Ovary (tissue), 10 donors: ENCODE measurements around the gene HOMER2. TPM values are rescaled to one million over a fixed set of nuclear protein-coding genes. Genes with fewer than 3 reads are reported as not detected.
"Not testable (repeated sequence)": the region's sequence is repeated elsewhere in the genome, so short reads cannot be mapped to it uniquely, and the experiment has no call there.

Source experiments
- DNase-seq, 5 donors: peaks; one replicate each; pipeline ENCODE4 v3.0.0-alpha.2; 2019 to 2020
- H3K27ac ChIP-seq, 2 donors: fragments of 200-600 bp; one replicate each; pipeline versions ENCODE4 v1.5.1 to v1.8.0; 2019 to 2022
- H3K27me3 ChIP-seq: fragments of 200-600 bp; one replicate; pipeline ENCODE4 v1.8.0; 2022
- H3K36me3 ChIP-seq: fragments of 200-600 bp; sonication (generic); one replicate; pipeline ENCODE4 v1.5.1; 2019
- H3K4me1 ChIP-seq: one replicate; pipeline ENCODE4 v1.8.1; 2013; ENCODE audit warnings: mild to moderate bottlenecking, moderate library complexity; ENCODE audit not compliant: insufficient read depth
- H3K4me3 ChIP-seq: fragments of 200-600 bp; sonication (generic); one replicate; pipeline ENCODE4 v1.5.1; 2017
- H3K9me3 ChIP-seq, 2 donors: fragments of 200-600 bp in 1 of 2; sonication (generic) in 1 of 2; one replicate each; pipeline versions ENCODE4 v1.5.1 to v1.8.1; 2013 to 2019; ENCODE audit warnings: mild to moderate bottlenecking in 1 of 2, moderate library complexity in 1 of 2
- EP300 ChIP-seq: sonication (generic); formaldehyde crosslinking; IDR thresholded peaks from one replicate; pipeline ENCODE4 v1.6.1; 2017; ENCODE audit warnings: antibody characterized with exemption
- POLR2A ChIP-seq: fragments of 450-650 bp; IDR thresholded peaks from one replicate; pipeline ENCODE4 v1.6.1; 2017; ENCODE audit warnings: antibody characterized with exemption, mild to moderate bottlenecking, moderate library complexity
- WGBS, 3 donors: extraction: QIAGEN DNeasy Blood & Tissue Kit in 1 of 3; methylation state at CpG; one replicate each; pipeline versions ENCODE4 v1.1.5 to v1.1.7; 2013 to 2017; 5-methylcytosine and 5-hydroxymethylcytosine counted together
- intact Hi-C, 4 donors: fragments of 100-400 bp; cut with DNase I; formaldehyde crosslinking; loops; one replicate each; pipeline versions ENCODE4 v1.11.0 to v1.15.1; 2022 to 2023
- long read RNA-seq, 3 donors: library from polyadenylated mRNA in 2 of 3; unstranded in 2 of 3; transcript quantifications; one replicate each; pipeline ENCODE4 v2.0.0 and lab custom pipeline, GENCODE V29; 2021 to 2026
- polyA plus RNA-seq, 2 donors: library from polyadenylated mRNA; stranded (reverse); fragments of 200-250 nt in 1 of 2; fragments of 350-450 nt in 1 of 2; fragmentation: Illumina TruSeq in 1 of 2; extraction: RNeasy Lipid Tissue Mini Kit (QIAGEN cat#74804) in 1 of 2; gene quantifications; one replicate each; pipeline ENCODE4 v1.2.3, GENCODE V29; 2013 to 2014
- total RNA-seq, 7 donors: library from RNA; depleted of rRNA in 2 of 7; stranded (reverse); fragments of >200 nt in 2 of 7; fragmentation: NEBNext Ultra II Directional in 3 of 7; extraction: Animal tissue kit (Norgen Biotek cat#: 25700) in 3 of 7; gene quantifications; one replicate each; pipeline versions ENCODE4 v1.1.0 to v1.2.4, GENCODE V29; 2016 to 2023
- TF ChIP-seq, protein P1 (sequence below), 3 donors: fragments of 450-650 bp in 2 of 3; fragments of 200-600 bp in 1 of 3; IDR thresholded peaks; one replicate each; pipeline versions ENCODE4 v1.5.1 to v1.8.0; 2016 to 2022; ENCODE audit warnings: antibody characterized with exemption in 3 of 3, mild to moderate bottlenecking in 1 of 3
- donor health status: DM: no; HTN: no; CAD: no; lungs with moderate emphysema.
- donor health status: DM: no; HTN: no; CAD: no.
- donor health status: Bipolar disorder and iron deficiency.
- donor health status: DM: yes; HTN: yes; CAD: no.
- donor health status: DM: no; HTN: no; CAD: no.
- donor health status: DM: yes; HTN: yes; CAD: no.

Gene HOMER2
- total RNA-seq, result 10 to 100 TPM in 5 of 7 donors, 1 to 10 TPM in 2; 3.0 to 60.8 (median 15.4) TPM
- polyA plus RNA-seq, result 1 to 10 TPM; 3.5 to 6.4 TPM
- long read RNA-seq, donor 1, partial matches to known transcripts, result 1 of 3 reads
- long read RNA-seq, donor 1, other reads (novel, unspliced or antisense), result 2 of 3 reads
- long read RNA-seq, donor 2, transcript HOMER2-202 (9 exons, 1,950 nt), result major isoform, 5 of 8 reads
- long read RNA-seq, donor 2, partial matches to known transcripts, result 0 of 8 reads
- long read RNA-seq, donor 2, other reads (novel, unspliced or antisense), result 0 of 8 reads
- long read RNA-seq, donor 3, transcript HOMER2-202 (9 exons, 1,950 nt), result major isoform, 14 of 19 reads
- long read RNA-seq, donor 3, partial matches to known transcripts, result 1 of 19 reads
- long read RNA-seq, donor 3, other reads (novel, unspliced or antisense), result 4 of 19 reads

DNA sequence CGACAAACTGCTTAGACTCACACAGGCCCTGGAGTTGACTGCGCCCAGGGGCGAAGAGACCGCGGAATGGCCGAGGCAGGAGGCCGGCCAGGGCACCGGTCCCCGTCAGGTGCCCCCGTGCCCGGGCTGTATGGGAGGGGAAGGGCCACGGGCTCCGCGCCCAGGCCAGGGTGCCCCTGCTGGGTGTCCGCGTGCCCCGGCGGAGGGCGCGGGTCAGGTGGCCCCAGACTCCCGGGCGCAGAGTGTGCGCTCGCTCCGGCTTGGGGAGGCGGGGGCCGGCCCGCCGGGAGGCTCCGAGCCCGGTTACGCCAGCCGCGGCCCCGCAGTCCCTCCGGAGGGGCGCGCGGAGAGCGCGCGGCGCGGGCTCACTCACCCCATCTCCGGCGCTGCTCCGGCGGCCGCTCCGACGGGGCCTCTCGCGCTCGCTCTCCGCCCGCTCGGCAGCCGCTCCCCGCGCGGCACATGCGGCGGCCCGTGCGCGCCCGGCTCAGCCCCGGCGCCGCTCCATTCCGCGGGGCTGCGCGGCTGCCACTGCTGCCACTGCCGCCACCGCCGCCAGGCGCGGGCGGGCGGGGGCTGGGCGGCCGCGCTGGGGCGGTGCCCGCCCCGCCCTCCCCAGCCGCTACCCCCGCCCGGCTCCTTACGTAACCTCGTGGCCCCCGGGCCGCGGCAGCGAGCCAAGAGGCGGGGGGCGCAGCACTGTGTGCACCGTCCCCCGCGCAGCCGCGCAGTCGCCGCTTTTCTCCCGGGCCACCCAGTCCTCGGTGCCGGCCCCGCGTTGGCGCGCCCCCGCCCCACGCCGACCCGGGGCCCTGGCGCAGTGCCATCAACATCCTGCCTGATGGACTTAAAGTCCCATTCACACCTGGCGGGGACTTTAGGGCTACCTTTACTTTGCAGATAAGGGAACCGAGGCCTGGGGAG is at the start of gene HOMER2:
Gene HOMER2 (minus strand): TSS at position 563 of the 924 bp plus-strand sequence. CDS start 185 bp downstream, at position 378.
- no peak for TF ChIP-seq POLR2A
- TF ChIP-seq EP300, result no peak
- TF ChIP-seq, protein P1, sequence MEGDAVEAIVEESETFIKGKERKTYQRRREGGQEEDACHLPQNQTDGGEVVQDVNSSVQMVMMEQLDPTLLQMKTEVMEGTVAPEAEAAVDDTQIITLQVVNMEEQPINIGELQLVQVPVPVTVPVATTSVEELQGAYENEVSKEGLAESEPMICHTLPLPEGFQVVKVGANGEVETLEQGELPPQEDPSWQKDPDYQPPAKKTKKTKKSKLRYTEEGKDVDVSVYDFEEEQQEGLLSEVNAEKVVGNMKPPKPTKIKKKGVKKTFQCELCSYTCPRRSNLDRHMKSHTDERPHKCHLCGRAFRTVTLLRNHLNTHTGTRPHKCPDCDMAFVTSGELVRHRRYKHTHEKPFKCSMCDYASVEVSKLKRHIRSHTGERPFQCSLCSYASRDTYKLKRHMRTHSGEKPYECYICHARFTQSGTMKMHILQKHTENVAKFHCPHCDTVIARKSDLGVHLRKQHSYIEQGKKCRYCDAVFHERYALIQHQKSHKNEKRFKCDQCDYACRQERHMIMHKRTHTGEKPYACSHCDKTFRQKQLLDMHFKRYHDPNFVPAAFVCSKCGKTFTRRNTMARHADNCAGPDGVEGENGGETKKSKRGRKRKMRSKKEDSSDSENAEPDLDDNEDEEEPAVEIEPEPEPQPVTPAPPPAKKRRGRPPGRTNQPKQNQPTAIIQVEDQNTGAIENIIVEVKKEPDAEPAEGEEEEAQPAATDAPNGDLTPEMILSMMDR (IDR thresholded peaks at IDR 0.05), result no peak
- H3K36me3 ChIP-seq, result no peaks in the 10 kb centered on the region
- 0 to 1% (median 1%) methylated on average over 53 to 119 of the region's 119 CpGs for WGBS, 3 donors
- H3K9me3 ChIP-seq, result no peaks in the 10 kb centered on the region
- no peaks in the 10 kb centered on the region for H3K4me1 ChIP-seq
- no peaks in the 10 kb centered on the region for H3K27me3 ChIP-seq
- H3K27ac ChIP-seq, result no peak within 1 kb of the TSS
- DNase-seq, result peak in 4 of 5 donors; percentile 27 to 50 (median 40)
- intact Hi-C loops, result no loop called here
- H3K4me3 ChIP-seq, result peak within 1 kb of the TSS; percentile 31

DNA sequence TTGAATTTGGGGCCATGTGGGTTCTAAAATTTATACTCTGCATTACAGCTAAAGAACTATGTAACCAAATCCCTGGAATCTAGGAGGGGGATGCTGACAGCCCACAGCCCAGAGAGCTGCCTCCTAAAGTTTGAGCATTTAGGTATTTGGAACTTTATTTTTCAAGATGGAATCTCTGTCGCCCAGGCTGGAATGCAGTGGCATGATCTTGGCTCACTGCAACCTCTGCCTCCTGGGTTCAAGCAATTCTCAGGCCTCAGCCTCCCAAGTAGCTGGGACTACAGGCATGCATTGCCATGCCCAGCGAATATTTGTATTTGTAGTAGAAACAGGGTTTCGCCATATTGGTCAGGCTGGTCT is 48.1 kb upstream of the HOMER2 start:
- H3K36me3 ChIP-seq, H3K27ac ChIP-seq, DNase-seq, H3K4me1 ChIP-seq, intact Hi-C loops, H3K9me3 ChIP-seq, H3K4me3 ChIP-seq, H3K27me3 ChIP-seq: not testable (repeated sequence)
- 86 to 90% (median 87%) methylated on average over 3 of the region's 3 CpGs for WGBS, 3 donors

DNA sequence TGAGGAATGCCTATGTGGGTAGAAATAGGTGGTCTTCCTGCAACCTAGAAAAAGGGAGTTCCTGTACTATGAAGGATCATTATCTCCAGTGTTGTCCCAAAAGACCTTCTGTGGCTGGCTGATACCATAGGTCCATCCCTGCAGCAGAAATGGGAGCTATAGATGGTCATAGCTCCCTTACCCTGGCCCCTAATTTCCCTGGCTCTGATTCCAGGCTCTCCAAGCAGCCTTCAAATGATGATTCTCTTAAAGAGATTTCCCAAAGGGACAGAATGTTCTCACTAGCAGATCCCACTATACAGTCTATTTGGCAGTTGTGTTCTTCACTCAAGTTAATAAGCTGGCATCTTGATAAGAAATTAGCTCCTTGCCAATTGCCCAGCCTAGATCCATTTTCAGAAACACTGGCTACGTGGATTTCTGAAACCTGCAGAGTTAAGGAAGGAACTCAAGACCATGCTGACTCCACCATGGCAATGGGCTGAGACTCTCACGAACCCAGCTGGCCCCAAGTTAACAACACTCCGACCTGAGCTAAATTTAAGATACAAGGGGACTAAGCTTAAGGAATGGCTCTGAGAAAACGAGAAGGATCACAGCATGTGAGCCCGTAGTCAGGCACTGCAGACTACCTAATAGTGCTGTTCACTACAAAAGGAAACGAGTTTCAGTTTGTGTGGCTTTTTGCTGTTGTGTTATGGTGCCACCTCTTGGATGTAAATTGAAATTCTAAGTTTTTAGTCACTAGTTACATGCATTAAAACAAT is 47.6 kb upstream of the HOMER2 start:
- Histone ChIP-seq H3K27ac (no peak overlapping the region), H3K27me3 (no peaks in the 10 kb centered on the region), H3K36me3 (no peaks in the 10 kb centered on the region), H3K4me3 (no peak overlapping the region), H3K4me1 (no peaks in the 10 kb centered on the region), H3K9me3 (no peaks in the 10 kb centered on the region)
- no peak for TF ChIP-seq POLR2A
- TF ChIP-seq, protein P1 (IDR thresholded peaks at IDR 0.05), result peak in 1 of 3 donors; percentile 38
- no peak for TF ChIP-seq EP300
- intact Hi-C loops, result loop anchor here in 1 of 4 donors (10.0 kb wide), 1 partner anchor 145 kb away; no protein-coding TSS in a partner anchor
- DNase-seq, result no peak
- 1 to 5% (median 1%) methylated on average over 6 of the region's 6 CpGs for WGBS, 3 donors

DNA sequence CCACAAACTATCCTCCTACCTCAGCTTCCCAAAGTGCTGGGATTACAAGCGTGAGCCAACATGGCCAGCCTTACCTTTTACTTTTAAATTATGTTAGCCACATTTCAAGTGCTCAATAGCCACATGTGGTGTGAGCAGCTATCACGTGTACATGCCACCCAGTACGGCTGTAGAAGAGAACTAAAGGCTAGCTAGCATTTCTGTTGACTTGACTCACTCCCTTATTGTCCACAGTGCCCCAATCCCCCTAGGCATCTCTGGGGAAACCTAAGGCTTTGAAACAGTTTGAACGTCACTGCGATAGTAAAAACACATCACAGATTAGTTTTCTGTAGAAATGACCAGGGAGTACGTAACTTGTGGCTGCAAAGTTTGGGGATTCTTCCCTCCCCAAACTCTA is 46.9 kb upstream of the HOMER2 start:
- H3K27me3 ChIP-seq, result no peaks in the 10 kb centered on the region
- no peak overlapping the region for H3K27ac ChIP-seq
- no peak overlapping the region for H3K4me3 ChIP-seq
- H3K36me3 ChIP-seq, result no peaks in the 10 kb centered on the region
- WGBS, 3 donors, result 76 to 79% (median 79%) methylated on average over 6 of the region's 6 CpGs
- no peaks in the 10 kb centered on the region for H3K9me3 ChIP-seq
- intact Hi-C loops, result loop anchor here in 1 of 4 donors (10.0 kb wide), 1 partner anchor 145 kb away; no protein-coding TSS in a partner anchor
- H3K4me1 ChIP-seq, result no peaks in the 10 kb centered on the region
- no peak for DNase-seq
- TF ChIP-seq EP300 (no peak), POLR2A (no peak)
- TF ChIP-seq, protein P1 (IDR thresholded peaks at IDR 0.05), result no peak
